ENCODE data around the gene ITPR1.

Gene ITPR1

GRCh38 chr3:4829031-4829394 is 335.9 kb downstream of the ITPR1 start:
- DNase-seq (ENCODE audit: low spot score) = no peak

GRCh38 chr3:4830586-4830914 is 337.4 kb downstream of the ITPR1 start:
- no peak for DNase-seq (ENCODE audit: low spot score)

GRCh38 chr3:4831580-4831950 is 338.4 kb downstream of the ITPR1 start:
- DNase-seq (ENCODE audit: low spot score) = no peak

- no peak for DNase-seq (ENCODE audit: low spot score)
Measured at GRCh38 chr3:4833471-4833870, 340.3 kb downstream of the ITPR1 start.

- peak; percentile 23 for DNase-seq (ENCODE audit: low spot score)
Measured at GRCh38 chr3:4834403-4834866, 341.3 kb downstream of the ITPR1 start.

- no peak for DNase-seq (ENCODE audit: low spot score)
Measured at GRCh38 chr3:4835616-4836043, 342.5 kb downstream of the ITPR1 start.

GRCh38 chr3:4836516-4836915 is 343.4 kb downstream of the ITPR1 start:
- no peak for DNase-seq (ENCODE audit: low spot score)

GRCh38 chr3:4837374-4837930 is 344.3 kb downstream of the ITPR1 start:
- no peak for DNase-seq (ENCODE audit: low spot score)

GRCh38 chr3:4838621-4839022 is 345.5 kb downstream of the ITPR1 start:
- no peak for DNase-seq (ENCODE audit: low spot score)

- DNase-seq (ENCODE audit: low spot score) = no peak
Measured at GRCh38 chr3:4839278-4839677, 346.1 kb downstream of the ITPR1 start.

GRCh38 chr3:4841225-4841624 is 348.1 kb downstream of the ITPR1 start:
- DNase-seq (ENCODE audit: low spot score) = no peak

GRCh38 chr3:4841776-4842440 is 348.8 kb downstream of the ITPR1 start:
- no peak for DNase-seq (ENCODE audit: low spot score)

GRCh38 chr3:4843619-4844018 is 350.5 kb downstream of the ITPR1 start:
- no peak for DNase-seq (ENCODE audit: low spot score)

- DNase-seq (ENCODE audit: low spot score) = no peak
Measured at GRCh38 chr3:4845882-4846281, 352.7 kb downstream of the ITPR1 start.

- no peak for DNase-seq (ENCODE audit: low spot score)
Measured at GRCh38 chr3:4846543-4846942, 353.4 kb downstream of the ITPR1 start.

- DNase-seq (ENCODE audit: low spot score) = no peak
Measured at GRCh38 chr3:4848176-4848825, 355.2 kb downstream of the ITPR1 start.

- no peak for DNase-seq (ENCODE audit: low spot score)
Measured at GRCh38 chr3:4849136-4849535, 356.0 kb downstream of the ITPR1 start.

- DNase-seq (ENCODE audit: low spot score) = no peak
Measured at GRCh38 chr3:4849739-4850138, 356.6 kb downstream of the ITPR1 start.

GRCh38 chr3:4850211-4850927 is 357.2 kb downstream of the ITPR1 start:
- no peak for DNase-seq (ENCODE audit: low spot score)

GRCh38 chr3:4850928-4851265 is 357.7 kb downstream of the ITPR1 start:
- DNase-seq (ENCODE audit: low spot score) = no peak

- DNase-seq (ENCODE audit: low spot score) = no peak
Measured at GRCh38 chr3:4852780-4853748, 359.9 kb downstream of the ITPR1 start.

- no peak for DNase-seq (ENCODE audit: low spot score)
Measured at GRCh38 chr3:4853749-4854140, 360.6 kb downstream of the ITPR1 start.

Data from NAMALWA (cell line).